NCI-H187 (cell line): ENCODE data around the gene DAPL1.
"Not testable (repeated sequence)": the region's sequence is repeated elsewhere in the genome, so short reads cannot be mapped to it uniquely, and the experiment has no call there.

Experiments used
- DNase-seq, 2 experiments: peaks; one replicate each; lab custom pipeline; 2025; lab: John Stamatoyannopoulos, UW

The DAPL1 gene

DNA sequence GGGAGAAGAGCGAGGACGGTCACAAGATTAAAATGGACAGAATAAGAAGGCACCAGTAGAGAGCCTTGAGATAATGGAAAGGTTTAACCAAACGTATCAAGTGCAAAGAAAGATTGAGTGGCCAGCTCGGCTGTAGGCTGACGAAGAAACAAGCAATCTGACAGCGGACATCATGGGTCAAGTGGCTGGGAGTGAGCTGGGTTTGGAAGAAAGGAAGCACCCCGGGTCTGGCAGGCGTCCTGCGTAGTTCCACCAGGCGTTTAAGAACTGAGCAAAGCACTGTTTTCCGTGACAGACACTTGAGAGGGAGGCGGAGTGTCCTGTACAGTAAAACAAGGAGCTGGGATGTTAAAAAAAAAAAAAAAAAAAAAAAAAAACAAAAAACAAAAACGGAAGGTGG, 27.1 kb downstream of the DAPL1 start:
- DNase-seq = no peak

DNA sequence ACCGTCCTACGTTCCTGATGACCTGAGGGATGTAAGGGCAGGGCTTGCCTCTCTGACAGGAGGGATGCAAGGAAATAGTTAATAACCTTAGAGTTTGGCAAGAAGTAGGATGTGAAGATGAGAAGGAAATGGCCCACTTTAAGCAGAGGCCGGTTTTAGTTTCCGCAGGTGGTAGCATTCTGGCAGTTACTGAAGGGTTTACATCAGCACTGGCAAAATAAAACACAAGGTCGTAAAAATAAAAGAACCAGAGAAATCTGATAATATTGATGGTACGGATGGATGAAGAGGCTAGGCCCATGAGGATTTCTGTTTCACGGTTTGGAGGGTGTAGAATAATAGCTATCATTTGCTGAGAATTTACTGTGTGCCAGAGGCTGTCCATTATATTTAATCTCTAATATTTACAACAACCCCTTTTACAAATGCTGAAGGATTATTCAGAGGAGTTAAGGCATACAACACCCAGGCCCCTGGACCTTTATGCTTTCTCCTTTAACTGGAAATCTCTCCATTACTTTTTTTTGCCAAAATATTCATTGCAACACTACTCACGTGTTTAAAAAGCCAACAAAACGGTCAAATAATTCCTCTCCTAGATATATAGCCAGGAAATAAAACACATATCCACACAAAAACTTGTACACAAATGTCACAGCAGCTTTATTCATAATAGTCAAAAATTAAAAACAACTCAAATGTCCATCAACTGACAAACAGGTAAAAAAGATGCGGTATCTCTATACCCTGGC, 28.5 kb downstream of the DAPL1 start:
- no peak for DNase-seq

DNA sequence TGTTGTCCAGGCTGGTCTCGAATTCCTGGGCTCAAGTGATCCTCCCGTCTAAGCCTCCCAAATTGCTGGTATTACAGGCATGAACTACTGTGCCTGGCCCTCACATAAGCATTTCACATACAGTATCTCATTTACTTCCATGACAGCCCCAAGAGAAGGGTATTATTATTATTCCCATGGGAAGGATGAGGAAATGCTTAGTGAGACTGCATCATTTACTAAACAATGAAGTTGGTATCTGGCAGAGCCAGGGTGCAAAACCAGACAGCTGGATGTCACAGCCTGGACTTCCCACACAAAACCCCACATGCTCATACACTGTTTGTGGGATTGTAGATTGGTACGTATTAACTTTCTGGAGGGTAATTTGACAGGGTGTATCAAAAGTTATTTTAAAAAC, 29.9 kb downstream of the DAPL1 start:
- no peak for DNase-seq

DNA sequence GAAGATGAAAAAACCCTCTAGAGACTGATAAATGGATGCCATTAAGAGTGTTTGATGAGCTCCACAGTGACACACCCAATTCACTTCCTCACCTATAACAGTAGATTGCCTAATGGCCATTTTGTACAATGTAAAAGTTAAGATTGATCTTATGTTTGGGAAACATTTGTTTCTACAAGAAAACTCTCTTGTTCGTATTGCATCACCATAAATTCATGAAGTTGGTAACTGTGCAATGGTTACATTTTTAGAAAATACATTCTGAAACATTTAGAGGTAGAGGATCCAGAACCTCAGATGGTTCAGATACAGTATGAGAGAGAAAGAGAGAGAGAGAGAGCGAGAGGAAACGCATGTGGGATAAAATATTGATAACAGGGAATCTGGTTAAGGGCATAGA, 31.8 kb downstream of the DAPL1 start:
- no peak for DNase-seq

DNA sequence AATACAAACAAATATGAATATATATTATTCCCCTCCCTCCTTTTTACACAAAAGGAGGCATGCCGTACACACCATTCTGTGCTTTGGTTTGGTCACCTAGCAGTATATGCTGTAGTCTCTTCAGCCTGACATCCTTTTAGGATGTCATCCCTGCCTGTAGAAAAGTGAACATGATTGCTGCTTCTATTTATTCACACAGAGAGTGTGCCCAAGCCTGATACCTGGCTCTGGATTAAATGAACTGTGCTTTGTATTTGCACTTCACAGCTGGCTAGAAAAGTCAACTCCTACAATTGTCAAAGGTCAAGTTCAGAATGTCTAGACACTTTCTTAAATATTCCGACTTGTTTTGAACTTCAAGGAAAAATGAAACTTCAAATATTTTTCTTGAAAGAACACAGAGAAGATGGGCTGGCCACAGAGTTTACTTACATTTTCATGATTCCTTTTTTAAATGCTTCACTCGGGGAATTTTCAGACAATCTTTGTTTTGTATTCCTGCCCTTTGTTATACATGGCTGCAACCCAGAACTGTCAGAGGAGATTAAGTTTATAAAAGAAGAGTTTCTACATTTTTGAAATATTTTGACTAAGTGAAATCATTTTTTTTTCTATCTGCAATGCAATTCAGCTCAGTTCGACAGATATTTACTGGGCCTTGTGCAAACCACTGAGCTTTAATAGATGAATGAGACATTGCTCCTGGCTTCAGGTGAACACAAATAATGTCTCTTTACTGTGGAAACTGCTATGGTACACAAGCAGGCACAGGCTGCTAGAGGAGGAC, 33.5 kb downstream of the DAPL1 start:
- DNase-seq = no peak

GRCh38 chr2:158829167-158829566, 34.0 kb downstream of the DAPL1 start:
- no peak for DNase-seq

DNA sequence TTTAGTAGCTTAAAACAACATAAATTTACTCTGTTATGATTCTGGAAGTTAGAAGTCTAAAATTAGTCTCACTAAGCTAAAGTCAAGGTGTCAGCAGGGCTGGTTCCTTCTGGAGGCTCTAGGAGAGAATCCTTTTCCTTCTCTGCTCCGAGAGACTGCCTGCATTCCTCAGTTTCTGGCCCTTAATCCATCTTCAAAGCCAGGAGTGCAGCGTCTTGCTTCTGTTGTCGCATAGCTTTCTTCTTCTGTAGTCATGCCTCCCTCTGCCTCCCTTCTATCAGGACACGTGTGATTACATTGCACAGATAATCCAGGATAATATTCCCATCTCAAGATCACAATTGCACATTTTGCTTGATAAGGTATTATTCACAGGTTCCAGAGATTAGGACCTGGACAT, 35.1 kb downstream of the DAPL1 start:
- no peak for DNase-seq

DNA sequence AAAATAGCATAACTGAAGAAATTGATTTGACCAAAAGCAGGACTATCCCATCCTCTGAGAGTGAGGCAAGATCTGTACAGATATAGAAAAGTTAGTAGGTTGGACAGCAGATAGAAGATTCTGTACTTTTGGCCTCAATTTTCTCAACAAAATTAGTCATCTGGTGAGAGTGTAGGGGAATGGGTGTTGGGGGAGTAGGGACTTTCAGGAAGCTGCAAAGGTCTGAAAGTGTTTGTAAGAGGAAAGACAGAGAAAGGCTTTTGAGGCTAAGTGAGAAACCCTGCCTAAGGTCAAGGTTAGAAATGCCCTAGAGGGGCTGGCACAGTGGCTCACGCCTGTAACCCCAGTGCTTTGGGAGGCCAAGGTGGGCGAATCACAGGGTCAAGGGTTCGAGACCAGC, 40.3 kb downstream of the DAPL1 start:
- DNase-seq = no peak

GRCh38 chr2:158837645-158838044, 42.5 kb downstream of the DAPL1 start:
- DNase-seq = no peak

GRCh38 chr2:158841850-158842249, 46.7 kb downstream of the DAPL1 start:
- no peak for DNase-seq

DNA sequence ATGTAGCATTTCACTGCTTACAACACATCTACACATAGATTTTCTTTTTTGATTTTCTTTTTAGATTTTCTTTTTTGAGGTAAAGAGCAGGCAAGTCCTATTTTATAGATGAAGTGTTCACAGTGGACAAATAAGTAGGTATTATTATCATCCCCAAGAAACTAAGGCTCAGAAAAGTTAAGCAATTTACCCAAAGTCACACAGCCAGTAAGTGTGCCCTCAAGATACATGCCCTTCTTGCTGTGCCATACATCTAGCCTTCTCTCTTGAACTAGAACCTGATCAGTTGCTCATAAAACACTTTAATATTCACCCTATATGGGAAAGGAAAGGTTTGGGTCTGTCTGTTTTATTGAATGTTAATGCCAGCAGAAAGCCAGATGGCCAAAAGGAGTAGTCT, 50.3 kb downstream of the DAPL1 start:
- DNase-seq = no peak

DNA sequence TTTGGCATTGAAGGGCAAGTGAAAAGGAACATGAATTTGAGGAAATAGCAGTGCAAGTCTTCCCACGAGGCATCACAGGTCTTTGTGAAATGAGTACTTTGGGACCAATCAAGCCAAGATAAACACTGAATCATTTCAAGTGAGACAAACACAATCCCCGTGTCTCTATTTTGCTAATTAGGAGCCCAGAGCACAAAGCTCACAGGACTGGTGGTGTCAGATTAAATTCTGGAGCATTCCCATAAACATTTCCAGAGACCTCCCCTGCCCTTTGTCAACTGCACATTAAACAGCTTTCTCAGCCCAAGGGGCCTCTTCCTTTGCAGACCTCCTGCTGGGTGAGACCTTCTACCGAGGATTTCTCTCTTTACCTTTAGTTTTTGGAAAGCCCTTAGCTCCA, 50.7 kb downstream of the DAPL1 start:
- DNase-seq = peak; percentile 9 to 10

DNA sequence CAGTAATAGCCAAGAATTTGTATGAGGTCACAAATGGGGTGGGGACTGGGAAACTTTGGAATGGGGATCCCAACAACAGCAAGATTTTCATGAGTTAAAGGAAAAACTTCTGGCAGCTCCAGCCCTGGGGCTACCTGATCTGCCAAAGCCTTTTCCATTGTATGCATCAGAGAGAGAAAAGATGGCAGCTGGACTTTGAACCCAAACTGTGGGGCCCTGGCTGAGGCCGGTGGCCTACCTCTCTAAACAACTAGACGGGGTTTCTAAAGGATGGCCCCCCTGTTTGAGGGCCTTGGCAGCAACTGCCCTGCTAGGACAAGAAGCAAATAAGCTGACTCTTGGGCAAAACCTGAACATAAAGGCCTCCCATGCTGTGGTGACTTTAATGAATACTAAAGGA, 52.4 kb downstream of the DAPL1 start:
- DNase-seq = not testable (repeated sequence)

DNA sequence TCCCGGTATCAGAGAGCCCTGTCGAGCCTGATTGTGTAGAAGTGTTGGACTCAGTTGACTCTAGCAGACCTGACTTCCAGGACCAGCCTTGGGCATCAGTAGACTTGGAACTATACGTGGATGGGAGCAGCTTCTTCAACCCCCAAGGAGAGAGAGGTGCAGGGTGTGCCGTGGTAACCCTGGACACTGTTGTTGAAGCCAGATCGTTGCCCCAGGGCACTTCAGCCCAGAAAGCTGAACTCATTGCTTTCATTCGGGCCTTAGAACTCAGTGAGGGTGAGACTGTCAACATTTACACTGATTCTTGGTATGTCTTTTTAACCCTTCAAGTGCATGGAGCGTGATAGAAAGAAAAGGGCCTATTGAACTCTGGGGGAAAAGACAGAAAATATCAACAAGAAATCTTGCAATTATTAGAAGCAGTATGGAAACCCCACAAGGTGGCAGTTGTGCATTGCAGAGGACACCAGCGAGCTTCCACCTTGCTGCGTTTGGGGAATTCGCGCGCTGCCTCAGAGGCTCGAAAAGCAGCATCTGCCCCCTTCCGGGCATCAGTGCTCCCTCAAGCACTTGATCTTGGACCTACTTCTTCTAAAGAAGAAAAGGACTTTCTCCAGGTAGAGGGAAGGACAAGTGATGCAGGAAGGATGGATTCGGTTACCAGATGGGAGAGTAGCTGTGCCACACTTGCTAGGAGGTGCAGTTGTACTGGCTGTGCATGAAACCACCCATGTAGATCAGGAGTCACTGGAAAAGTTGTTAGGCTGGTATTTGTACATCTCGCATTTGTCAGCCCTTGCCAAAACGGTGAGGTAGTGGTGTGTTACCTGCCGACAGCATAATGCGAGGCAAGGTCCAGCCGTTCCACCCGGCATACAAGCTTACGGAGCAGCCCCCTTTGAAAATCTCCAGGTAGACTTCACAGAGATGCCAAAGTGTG, 53.2 kb downstream of the DAPL1 start:
- DNase-seq = not testable (repeated sequence)

DNA sequence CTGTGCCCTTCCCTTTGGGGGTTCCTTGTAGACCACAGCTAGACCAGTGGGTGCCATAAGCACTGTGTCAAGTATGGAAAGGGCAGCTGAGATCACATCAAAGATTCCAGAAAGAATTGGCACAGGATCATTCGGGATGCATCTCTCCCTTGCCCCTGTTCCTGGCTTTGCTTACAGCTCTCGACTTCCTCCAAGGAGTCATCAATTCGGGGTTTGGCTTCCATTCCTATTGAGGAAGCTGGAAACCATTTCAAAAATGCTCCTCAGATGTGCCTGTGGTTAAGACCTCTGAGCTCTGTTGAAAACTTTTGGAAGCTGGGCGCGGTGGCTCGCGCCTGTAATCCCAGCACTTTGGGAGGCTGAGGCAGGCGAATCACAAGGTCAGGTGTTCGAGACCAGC, 65.1 kb downstream of the DAPL1 start:
- DNase-seq = not testable (repeated sequence)

GRCh38 chr2:158861626-158862025, 66.5 kb downstream of the DAPL1 start:
- DNase-seq = not testable (repeated sequence)

GRCh38 chr2:158865469-158865868, 70.4 kb downstream of the DAPL1 start:
- DNase-seq = not testable (repeated sequence)
